Tibial nerve (tissue), 3 donors: ENCODE measurements around the gene DGCR2.

Source experiments
- CTCF ChIP-seq, 5 experiments: fragments of 200-600 bp in 3 of 5; fragments of 450-650 bp in 2 of 5; sonication (generic) in 3 of 5; IDR thresholded peaks; one replicate each; pipeline ENCODE4 v1.5.1; 2016 to 2019; ENCODE audit warnings: antibody characterized with exemption in 5 of 5, mild to moderate bottlenecking in 3 of 5, moderate library complexity in 2 of 5
- POLR2A ChIP-seq, 2 donors: fragments of 450-650 bp; IDR thresholded peaks; one replicate each; pipeline ENCODE4 v1.6.1; 2017; ENCODE audit warnings: antibody characterized with exemption in 2 of 2, mild to moderate bottlenecking in 2 of 2, moderate library complexity in 2 of 2

DNA sequence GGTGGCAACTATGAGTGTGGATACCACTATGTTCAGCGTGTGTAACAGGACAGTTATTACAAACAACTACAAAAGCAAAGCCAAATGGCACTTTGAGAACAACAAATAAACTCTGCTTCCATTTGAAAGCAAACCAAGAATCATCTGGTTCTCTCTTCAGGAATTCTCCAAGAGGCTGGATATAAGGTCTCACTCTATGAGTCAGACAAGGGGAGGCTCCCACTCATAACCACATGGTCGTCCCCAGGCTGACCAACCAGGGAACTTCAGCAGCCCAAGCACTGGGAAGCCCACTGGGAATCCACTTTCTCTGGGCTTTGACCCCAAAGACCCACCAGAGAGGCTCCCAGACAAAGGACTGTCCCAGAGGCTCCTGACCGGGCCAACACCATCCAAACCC, 35.3 kb downstream of the DGCR2 start:
- TF ChIP-seq CTCF (IDR thresholded peaks at IDR 0.05) (no peak), POLR2A (IDR thresholded peaks at IDR 0.05) (no peak)
